LoVo (cell line): ENCODE data around the gene ANTKMT.

Source experiments
- DNase-seq: peaks from one replicate; pipeline ENCODE4 v3.0.0-alpha.2; 2016; ENCODE audit warnings: low spot score

Gene ANTKMT

GRCh38 chr16:764848-765487 is 44.0 kb downstream of the ANTKMT start:
- no peak for DNase-seq

- DNase-seq, result no peak
Observed at GRCh38 chr16:765488-765865, 44.5 kb downstream of the ANTKMT start.

- DNase-seq, result no peak
Observed at GRCh38 chr16:766008-766819, 45.3 kb downstream of the ANTKMT start.

GRCh38 chr16:766820-767640 is 46.1 kb downstream of the ANTKMT start:
- no peak for DNase-seq

- no peak for DNase-seq
Observed at GRCh38 chr16:767743-768235, 46.8 kb downstream of the ANTKMT start.

GRCh38 chr16:768428-768827 is 47.5 kb downstream of the ANTKMT start:
- DNase-seq, result no peak

GRCh38 chr16:769184-769784 is 48.3 kb downstream of the ANTKMT start:
- no peak for DNase-seq

GRCh38 chr16:769934-770333 is 49.0 kb downstream of the ANTKMT start:
- DNase-seq, result no peak

- no peak for DNase-seq
Observed at GRCh38 chr16:770411-770810, 49.5 kb downstream of the ANTKMT start.
